Astrocyte of the spinal cord (primary cell): ENCODE results near the gene TMPRSS3.

Experiments
- DNase-seq: peaks from one replicate; pipeline ENCODE4 v3.0.0; 2011; ENCODE audit warnings: low read depth, low spot score
- H3K4me3 ChIP-seq: 2 replicates; pipeline ENCODE4 v1.5.1; 2011; ENCODE audit warnings: low read depth, mild to moderate bottlenecking, low read length, moderate library complexity
- in situ Hi-C: cut with HindIII; loops from 2 replicates; pipeline ENCODE4 v1.10.0; 2017; ENCODE audit warnings: low sequenced_read_pairs
- TF ChIP-seq, protein P1 (sequence below): IDR thresholded peaks from 2 replicates; pipeline ENCODE4 v1.5.1; 2012; ENCODE audit warnings: low read depth, mild to moderate bottlenecking, low read length, inconsistent platforms

Gene TMPRSS3

GRCh38 chr21:42398436-42399028 lies 2.7 kb upstream of the TMPRSS3 start:
- in situ Hi-C loops = no loop called here
- no peak for DNase-seq

DNA sequence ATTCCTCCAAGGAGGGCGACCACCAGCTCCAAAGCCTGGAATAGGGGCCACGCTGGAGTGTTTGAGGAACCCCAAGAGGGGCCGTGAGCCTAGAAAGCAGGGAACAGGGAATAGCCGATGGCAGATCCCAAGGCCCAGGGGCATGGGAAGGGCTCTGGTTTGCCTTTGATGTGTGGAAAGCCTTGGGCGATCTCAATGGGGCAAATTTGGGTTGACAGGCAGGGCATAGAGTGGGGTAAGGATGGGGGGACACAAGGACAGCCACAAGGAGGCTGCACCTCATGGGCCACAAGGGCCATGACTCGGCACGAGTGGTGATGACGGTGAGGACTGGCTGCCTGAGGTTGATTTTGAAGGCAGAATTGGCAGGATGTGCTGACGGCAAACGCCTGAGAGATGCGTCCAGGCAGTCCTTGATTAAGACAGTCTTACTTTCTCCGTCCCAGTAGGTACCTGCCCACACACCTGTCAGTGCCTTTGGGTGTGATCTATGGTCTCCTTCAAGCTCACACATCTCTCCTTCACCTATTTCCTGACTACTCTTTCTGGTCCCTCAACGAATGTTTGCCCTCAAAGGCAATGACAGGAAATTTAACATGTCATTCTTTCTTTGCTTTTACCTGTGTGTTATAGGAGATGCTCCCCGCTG lies 2.0 kb upstream of the TMPRSS3 start:
- H3K4me3 ChIP-seq = no peak overlapping the region
- no peak for DNase-seq
- TF ChIP-seq, protein P1, sequence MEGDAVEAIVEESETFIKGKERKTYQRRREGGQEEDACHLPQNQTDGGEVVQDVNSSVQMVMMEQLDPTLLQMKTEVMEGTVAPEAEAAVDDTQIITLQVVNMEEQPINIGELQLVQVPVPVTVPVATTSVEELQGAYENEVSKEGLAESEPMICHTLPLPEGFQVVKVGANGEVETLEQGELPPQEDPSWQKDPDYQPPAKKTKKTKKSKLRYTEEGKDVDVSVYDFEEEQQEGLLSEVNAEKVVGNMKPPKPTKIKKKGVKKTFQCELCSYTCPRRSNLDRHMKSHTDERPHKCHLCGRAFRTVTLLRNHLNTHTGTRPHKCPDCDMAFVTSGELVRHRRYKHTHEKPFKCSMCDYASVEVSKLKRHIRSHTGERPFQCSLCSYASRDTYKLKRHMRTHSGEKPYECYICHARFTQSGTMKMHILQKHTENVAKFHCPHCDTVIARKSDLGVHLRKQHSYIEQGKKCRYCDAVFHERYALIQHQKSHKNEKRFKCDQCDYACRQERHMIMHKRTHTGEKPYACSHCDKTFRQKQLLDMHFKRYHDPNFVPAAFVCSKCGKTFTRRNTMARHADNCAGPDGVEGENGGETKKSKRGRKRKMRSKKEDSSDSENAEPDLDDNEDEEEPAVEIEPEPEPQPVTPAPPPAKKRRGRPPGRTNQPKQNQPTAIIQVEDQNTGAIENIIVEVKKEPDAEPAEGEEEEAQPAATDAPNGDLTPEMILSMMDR = no peak
- in situ Hi-C loops = no loop called here

More at GRCh38 chr21:42398436-42399028, 2.7 kb upstream of the TMPRSS3 start:
- no peak overlapping the region for H3K4me3 ChIP-seq
- TF ChIP-seq, protein P1 = no peak

GRCh38 chr21:42396799-42397745 lies 1.2 kb upstream of the TMPRSS3 start:
- DNase-seq = no peak
- in situ Hi-C loops = no loop called here
- TF ChIP-seq, protein P1 = no peak
- H3K4me3 ChIP-seq = no peak overlapping the region

DNA sequence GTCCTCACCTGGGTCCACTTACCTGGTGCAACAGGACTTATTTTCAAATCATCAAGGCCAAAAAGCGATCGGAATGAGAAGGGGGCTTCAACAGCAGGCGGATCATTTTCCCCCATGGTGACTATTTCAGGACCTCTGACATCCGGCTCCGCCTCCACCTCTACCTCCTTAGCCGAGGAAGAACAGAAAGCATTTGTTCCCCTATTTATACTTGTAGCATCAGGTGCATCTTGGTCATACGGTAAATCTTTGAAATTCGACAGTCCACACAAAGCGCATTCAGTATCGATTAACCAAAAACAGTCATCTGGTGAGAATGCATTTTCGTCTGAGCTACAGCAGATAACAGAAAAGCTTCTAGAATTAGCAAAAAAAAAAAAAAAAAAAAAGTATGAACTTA lies 550 bp downstream of the TMPRSS3 start:
- TF ChIP-seq, protein P1 = no peak
- H3K4me3 ChIP-seq = no peak overlapping the region
- in situ Hi-C loops = no loop called here
- DNase-seq = no peak

DNA sequence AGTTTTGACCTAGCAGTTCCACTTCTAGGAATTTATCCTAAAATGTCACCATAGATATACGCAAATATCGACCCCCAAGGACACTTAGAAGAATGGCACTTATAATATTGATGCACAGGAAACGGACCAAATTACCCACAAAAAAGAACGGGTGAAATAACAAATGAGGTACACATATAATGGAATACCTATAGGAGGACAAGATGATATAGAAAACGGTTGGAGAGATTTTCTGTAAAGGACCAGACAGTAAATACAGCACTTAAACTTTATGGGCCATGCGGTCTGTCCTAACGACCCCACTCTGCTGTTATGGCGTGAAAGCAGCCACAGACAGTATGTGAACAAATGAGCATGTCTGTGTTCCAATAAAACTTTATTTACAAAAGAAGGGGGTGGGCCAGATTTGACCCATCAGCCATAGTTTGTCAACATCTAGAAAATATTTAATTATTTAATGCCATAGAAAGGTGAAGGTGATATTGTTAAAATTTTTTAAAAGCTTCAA lies 2.4 kb downstream of the TMPRSS3 start:
- TF ChIP-seq, protein P1 = no peak
- H3K4me3 ChIP-seq = no peak overlapping the region
- no peak for DNase-seq
- in situ Hi-C loops = no loop called here

GRCh38 chr21:42392731-42393442 lies 3.0 kb downstream of the TMPRSS3 start:
- peak; percentile 43 for DNase-seq
- TF ChIP-seq, protein P1 = no peak
- H3K4me3 ChIP-seq = no peak overlapping the region
- in situ Hi-C loops = no loop called here
